GM23338 (cell line): ENCODE measurements around the gene GPR61. TPM values are rescaled to one million over a fixed set of nuclear protein-coding genes. Genes with fewer than 3 reads are reported as not detected.

Experiments
- ATAC-seq: fragments of 200-7000 bp; cut with Tn5 transposase; 3 replicates; pipeline ENCODE4 v1.9.1; 2020
- DNase-seq: peaks from one replicate; pipeline ENCODE4 v3.0.0-alpha.2; 2015; ENCODE audit warnings: low spot score
- H2AFZ ChIP-seq: fragments of 200-600 bp; sonication (generic); 2 replicates; pipeline ENCODE4 v1.8.0; 2016; ENCODE audit warnings: antibody characterized with exemption, mild to moderate bottlenecking, moderate library complexity
- H3F3A ChIP-seq: fragments of 200-600 bp; sonication (generic); replicated peaks from 2 replicates; pipeline ENCODE4 v1.8.0; 2017; ENCODE audit warnings: antibody characterized with exemption, mixed run types, low read depth
- H3K27ac ChIP-seq: fragments of 200-600 bp; sonication (generic); 2 replicates; pipeline ENCODE4 v1.6.1; 2016; ENCODE audit warnings: low read depth
- H3K27me3 ChIP-seq: fragments of 200-600 bp; sonication (generic); 2 replicates; pipeline ENCODE4 v1.8.0; 2016; ENCODE audit warnings: mild to moderate bottlenecking, mixed run types, moderate library complexity; ENCODE audit not compliant: insufficient read depth
- H3K36me3 ChIP-seq: fragments of 200-600 bp; sonication (generic); 2 replicates; pipeline ENCODE4 v1.8.0; 2016; ENCODE audit warnings: mild to moderate bottlenecking; ENCODE audit not compliant: insufficient read depth
- H3K4me1 ChIP-seq: fragments of 200-600 bp; sonication (generic); 2 replicates; pipeline ENCODE4 v1.8.0; 2016; ENCODE audit warnings: mild to moderate bottlenecking, moderate library complexity; ENCODE audit not compliant: insufficient read depth
- H3K4me2 ChIP-seq: fragments of 200-600 bp; sonication (generic); 2 replicates; pipeline ENCODE4 v1.7.1; 2017; ENCODE audit warnings: mixed run types
- H3K4me3 ChIP-seq: fragments of 200-600 bp; sonication (generic); 2 replicates; pipeline ENCODE4 v1.6.1; 2016; ENCODE audit warnings: mixed run types
- H3K79me2 ChIP-seq: fragments of 200-600 bp; sonication (generic); replicated peaks from 2 replicates; pipeline ENCODE4 v1.8.0; 2017; ENCODE audit warnings: mild to moderate bottlenecking; ENCODE audit not compliant: insufficient read depth
- H3K9me2 ChIP-seq: fragments of 200-600 bp; sonication (generic); 2 replicates; pipeline ENCODE4 v1.8.0; 2017; ENCODE audit not compliant: insufficient read depth
- H4K20me1 ChIP-seq: fragments of 200-600 bp; sonication (generic); replicated peaks from 2 replicates; pipeline ENCODE4 v1.8.0; 2017; ENCODE audit warnings: mild to moderate bottlenecking; ENCODE audit not compliant: insufficient read depth
- H3K27ac Mint-ChIP-seq: 2 replicates; pipeline ENCODE4 v1.8.0; 2020; ENCODE audit warnings: inconsistent platforms, mild to moderate bottlenecking, moderate library complexity, mixed read lengths
- H3K27me3 Mint-ChIP-seq: 3 replicates; pipeline ENCODE4 v1.8.0; 2022; ENCODE audit warnings: low read depth, mild to moderate bottlenecking, moderate library complexity, mixed read lengths, inconsistent platforms; ENCODE audit not compliant: insufficient read depth, poor library complexity
- H3K36me3 Mint-ChIP-seq: 3 replicates; pipeline ENCODE4 v1.8.0; 2021; ENCODE audit warnings: low read depth, mild to moderate bottlenecking, inconsistent platforms, moderate library complexity, mixed read lengths
- H3K4me1 Mint-ChIP-seq: 3 replicates; pipeline ENCODE4 v1.8.0; 2020; ENCODE audit warnings: mild to moderate bottlenecking, inconsistent platforms, mixed read lengths
- H3K4me3 Mint-ChIP-seq: 3 replicates; pipeline ENCODE4 v1.8.0; 2021; ENCODE audit warnings: moderate library complexity, mild to moderate bottlenecking, inconsistent platforms, mixed read lengths
- H3K9me3 Mint-ChIP-seq: 3 replicates; pipeline ENCODE4 v1.8.0; 2020; ENCODE audit warnings: moderate library complexity, mild to moderate bottlenecking, inconsistent platforms, mixed read lengths
- CREB1 ChIP-seq: fragments of 250-450 bp; sonication (Bioruptor Pico); IDR thresholded peaks from 2 replicates; pipeline ENCODE4 v1.5.0; 2020; ENCODE audit warnings: low read depth, mild to moderate bottlenecking, moderate library complexity
- CTCF ChIP-seq, 2 experiments: fragments of 200-600 bp in 1 of 2; sonication (generic) in 1 of 2; conservative IDR thresholded peaks; 2 replicates each; pipeline versions ENCODE4 v1.5.1 to v1.6.1; 2016 to 2017; ENCODE audit warnings: antibody characterized with exemption in 2 of 2, low read depth in 2 of 2, mild to moderate bottlenecking in 2 of 2, moderate library complexity in 1 of 2
- ETS1 ChIP-seq: IDR thresholded peaks from 2 replicates; pipeline ENCODE4 v1.6.1; 2016; ENCODE audit warnings: antibody characterized with exemption
- EZH2 ChIP-seq: fragments of 200-600 bp; sonication (generic); IDR thresholded peaks from one replicate; pipeline ENCODE4 v1.8.0; 2017; ENCODE audit warnings: antibody characterized with exemption, mild to moderate bottlenecking, low read depth; ENCODE audit not compliant: unreplicated experiment
- EZH2phosphoT487 ChIP-seq: fragments of 200-600 bp; sonication (generic); IDR thresholded peaks from one replicate; pipeline ENCODE4 v1.8.1; 2018; ENCODE audit warnings: antibody characterized with exemption; ENCODE audit not compliant: unreplicated experiment
- JUNB ChIP-seq: IDR thresholded peaks from one replicate; pipeline ENCODE4 v1.6.1; 2016; ENCODE audit warnings: antibody characterized with exemption; ENCODE audit not compliant: unreplicated experiment
- NANOG ChIP-seq: IDR thresholded peaks from 2 replicates; pipeline ENCODE4 v1.6.1; 2016; ENCODE audit warnings: antibody characterized with exemption, borderline replicate concordance
- POLR2AphosphoS5 ChIP-seq: IDR thresholded peaks from 2 replicates; pipeline ENCODE4 v1.6.1; 2016; ENCODE audit warnings: antibody characterized with exemption, low read depth
- REST ChIP-seq: IDR thresholded peaks from one replicate; pipeline ENCODE4 v1.6.1; 2018; ENCODE audit warnings: antibody characterized with exemption; ENCODE audit not compliant: unreplicated experiment
- STAT1 ChIP-seq: IDR thresholded peaks from one replicate; pipeline ENCODE4 v1.6.1; 2016; ENCODE audit warnings: antibody characterized with exemption; ENCODE audit not compliant: unreplicated experiment
- ZNF114 ChIP-seq: fragments of 250-450 bp; sonication (Bioruptor Pico); IDR thresholded peaks from 2 replicates; pipeline ENCODE4 v1.5.0; 2020; ENCODE audit warnings: mild to moderate bottlenecking, moderate library complexity
- ZNF331 ChIP-seq: fragments of 250-450 bp; sonication (Bioruptor Pico); IDR thresholded peaks from 2 replicates; pipeline ENCODE4 v1.5.0; 2020; ENCODE audit warnings: low read depth, mild to moderate bottlenecking, moderate library complexity
- ZNF462 ChIP-seq: fragments of 250-450 bp; sonication (Bioruptor Pico); IDR thresholded peaks from 2 replicates; pipeline ENCODE4 v1.5.0; 2020; ENCODE audit warnings: mild to moderate bottlenecking, moderate library complexity
- polyA plus RNA-seq: library from polyadenylated mRNA; unstranded; fragments of >200 nt; fragmentation: Nextera tagmentation; extraction: Ambion mirVana; gene quantifications from 2 replicates; pipeline ENCODE4 v1.2.1, GENCODE V29; 2016
- total RNA-seq: library from RNA; depleted of rRNA; stranded (reverse); fragments of >200 nt; shearing (Covaris generic); gene quantifications from 2 replicates; pipeline ENCODE4 v1.2.3, GENCODE V29; 2014

Gene GPR61
- total and polyA plus RNA-seq, 2 experiments from 2014 or later = 0.13 TPM; not detected in 1

DNA sequence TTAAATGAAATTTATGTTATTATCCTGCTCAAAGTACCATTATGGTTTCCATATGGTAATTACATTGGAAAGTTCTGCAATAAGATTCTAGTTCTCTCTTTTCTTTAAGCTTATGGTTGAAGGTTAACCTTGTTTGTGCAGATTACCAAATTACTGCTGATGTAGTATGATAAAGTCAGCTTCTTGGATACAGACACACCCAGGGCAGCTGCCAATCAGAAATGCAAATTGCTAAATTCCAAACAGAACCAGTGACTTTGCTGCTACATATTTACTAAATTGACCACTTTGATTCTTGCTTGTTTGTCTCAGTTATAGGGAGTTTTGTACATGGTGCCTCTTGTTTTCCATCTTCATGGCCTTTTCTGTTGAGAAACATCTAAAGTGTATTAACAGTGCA, 53.2 kb downstream of the GPR61 start:
- no peak for ATAC-seq
- H3K9me3 Mint-ChIP-seq = no peaks in the 10 kb centered on the region
- Histone ChIP-seq H3K4me3 (no peak overlapping the region), H3K4me2 (no peak overlapping the region), H3K27me3 (no peaks in the 10 kb centered on the region), H2AFZ (no peak overlapping the region), H3K79me2 (no peaks in the 10 kb centered on the region), H3K36me3 (peaks cover 16% of the 10 kb centered on the region), H3K4me1 (no peaks in the 10 kb centered on the region), H4K20me1 (no peaks in the 10 kb centered on the region), H3K9me2 (no peaks in the 10 kb centered on the region), H3K27ac (no peak overlapping the region), H3F3A (no peaks in the 10 kb centered on the region)
- DNase-seq = no peak
- H3K27me3 Mint-ChIP-seq = no peaks in the 10 kb centered on the region
- H3K4me1 Mint-ChIP-seq = no peaks in the 10 kb centered on the region
- TF ChIP-seq STAT1 (no peak), CTCF (conservative IDR thresholded peaks at IDR 0.05; ENCODE audit: low read depth in 2 of 2) (no peak), EZH2 (no peak), JUNB (no peak), EZH2phosphoT487 (no peak), ZNF114 (no peak), CREB1 (no peak), ETS1 (no peak), REST (no peak), POLR2AphosphoS5 (no peak), ZNF462 (no peak), NANOG (no peak), ZNF331 (CRISPR knock-in tag) (no peak)
- peaks cover 22% of the 10 kb centered on the region; the same call in 1 of the 3 replicates for H3K36me3 Mint-ChIP-seq
- no peak overlapping the region for H3K4me3 Mint-ChIP-seq
- H3K27ac Mint-ChIP-seq = no peak overlapping the region
